BLaER1 (cell line): Measurements from ENCODE around the gene PLXNA4.
A peak's percentile ranks its signal among the peaks of the same experiment; 100 is the strongest.

Experiments
- H3K27ac ChIP-seq: shearing (Covaris generic); formaldehyde crosslinking; 2 replicates; pipeline ENCODE4 v1.8.1; 2022
- H3K27me3 ChIP-seq: shearing (Covaris generic); formaldehyde crosslinking; 2 replicates; pipeline ENCODE4 v1.8.1; 2022
- H3K36me3 ChIP-seq: shearing (Covaris generic); formaldehyde crosslinking; 2 replicates; pipeline ENCODE4 v1.8.1; 2022
- H3K4me1 ChIP-seq: shearing (Covaris generic); formaldehyde crosslinking; 2 replicates; pipeline ENCODE4 v1.8.1; 2022
- H3K4me2 ChIP-seq: shearing (Covaris generic); formaldehyde crosslinking; 2 replicates; pipeline ENCODE4 v1.8.1; 2022
- H3K4me3 ChIP-seq: shearing (Covaris generic); formaldehyde crosslinking; 2 replicates; pipeline ENCODE4 v1.8.1; 2022
- H3K9ac ChIP-seq: shearing (Covaris generic); formaldehyde crosslinking; 2 replicates; pipeline ENCODE4 v1.8.1; 2022
- H3K9me3 ChIP-seq: shearing (Covaris generic); formaldehyde crosslinking; 2 replicates; pipeline ENCODE4 v1.8.1; 2022
- H4K20me1 ChIP-seq: shearing (Covaris generic); formaldehyde crosslinking; 2 replicates; pipeline ENCODE4 v1.8.1; 2022
- Cebpa-rat ChIP-seq: shearing (Covaris generic); IDR thresholded peaks from 2 replicates; pipeline ENCODE4 v1.8.1; 2022

PLXNA4 gene

DNA sequence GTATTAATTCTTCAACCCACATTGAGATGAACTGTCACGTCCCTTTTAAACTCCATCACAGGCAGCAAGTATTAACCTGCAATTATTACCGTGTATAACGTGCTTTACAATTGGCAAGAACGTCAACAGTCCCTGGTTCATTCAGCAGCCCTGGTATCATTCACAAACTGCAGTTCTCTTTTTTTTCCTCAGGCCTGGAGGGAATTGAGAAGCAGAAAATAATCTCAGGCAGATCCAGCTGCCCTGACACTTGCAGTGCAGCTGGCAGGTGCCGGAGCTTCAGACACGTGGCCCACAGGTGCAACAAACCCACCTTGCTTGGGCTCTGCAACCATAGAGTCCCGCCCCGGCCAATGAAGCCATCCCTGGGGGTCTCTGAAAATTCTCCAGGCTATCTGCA is 137.3 kb downstream of the PLXNA4 start:
- no peak overlapping the region for H3K4me3 ChIP-seq
- H4K20me1 ChIP-seq: no peaks in the 10 kb centered on the region
- peak overlapping the region; percentile 83 for H3K4me2 ChIP-seq
- H3K9me3 ChIP-seq: no peaks in the 10 kb centered on the region
- H3K27me3 ChIP-seq: no peaks in the 10 kb centered on the region
- no peak for TF ChIP-seq Cebpa-rat
- peaks cover 79% of the 10 kb centered on the region for H3K4me1 ChIP-seq
- no peak overlapping the region for H3K27ac ChIP-seq
- H3K9ac ChIP-seq: no peak overlapping the region
- H3K36me3 ChIP-seq: no peaks in the 10 kb centered on the region

DNA sequence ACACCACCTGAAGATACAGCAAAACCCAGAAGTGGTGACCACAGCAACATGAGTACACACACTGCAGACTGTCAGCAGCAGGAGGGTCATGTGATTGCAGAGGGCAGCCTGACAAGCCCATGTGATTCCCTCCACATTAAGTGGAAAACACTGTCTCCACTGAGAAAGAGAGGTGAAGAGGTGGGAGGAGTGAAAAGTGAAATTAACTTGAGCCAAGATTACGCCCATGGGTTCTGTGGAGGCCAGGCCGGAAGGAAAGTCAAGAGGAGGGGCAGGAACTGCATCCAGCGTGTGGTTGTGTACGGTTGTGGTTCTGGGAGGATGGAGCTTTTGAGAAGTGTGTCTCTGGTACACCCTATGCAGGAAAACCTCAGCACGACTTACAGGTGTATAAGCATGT is 138.5 kb downstream of the PLXNA4 start:
- Histone ChIP-seq H3K27me3 (no peaks in the 10 kb centered on the region), H3K27ac (0 out of 2 replicates have a peak overlapping the region, but pooled peaks have one; percentile 27), H4K20me1 (no peaks in the 10 kb centered on the region), H3K4me3 (peak overlapping the region; percentile 17; the same call in 1 of the 2 replicates), H3K9me3 (no peaks in the 10 kb centered on the region), H3K4me1 (peaks cover 91% of the 10 kb centered on the region), H3K36me3 (no peaks in the 10 kb centered on the region), H3K4me2 (peak overlapping the region; percentile 83), H3K9ac (0 out of 2 replicates have a peak overlapping the region, but pooled peaks have one; percentile 17)
- TF ChIP-seq Cebpa-rat: no peak

DNA sequence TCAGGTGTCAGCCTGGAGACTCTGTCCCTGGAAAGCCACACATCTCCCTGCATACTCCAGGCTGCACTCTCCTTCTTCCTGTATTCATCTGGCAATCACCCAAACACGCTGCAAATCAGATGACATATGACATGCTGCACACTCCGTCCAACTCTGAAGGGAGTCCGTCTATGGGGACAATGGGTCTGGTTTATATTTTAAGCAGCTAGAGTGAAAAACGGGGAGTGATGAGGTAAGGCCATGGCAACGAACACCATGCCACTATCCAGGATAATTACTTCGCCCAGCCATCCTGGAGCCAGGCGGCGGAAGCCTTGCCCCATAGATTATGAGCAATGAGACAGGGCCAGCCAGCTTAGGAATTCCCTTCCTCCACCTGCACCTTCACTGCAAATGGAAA is 140.1 kb downstream of the PLXNA4 start:
- Histone ChIP-seq H3K4me3 (peak overlapping the region; percentile 57; the same call in 1 of the 2 replicates), H3K4me1 (peaks cover 95% of the 10 kb centered on the region), H3K4me2 (peak overlapping the region; percentile 83), H3K9ac (peak overlapping the region; percentile 38; the same call in 1 of the 2 replicates), H3K36me3 (no peaks in the 10 kb centered on the region), H3K27me3 (no peaks in the 10 kb centered on the region), H4K20me1 (no peaks in the 10 kb centered on the region), H3K9me3 (no peaks in the 10 kb centered on the region), H3K27ac (peak overlapping the region; percentile 85)
- no peak for TF ChIP-seq Cebpa-rat

GRCh38 chr7:132435016-132435990 is 141.0 kb downstream of the PLXNA4 start:
- Histone ChIP-seq H3K36me3 (no peaks in the 10 kb centered on the region), H3K4me3 (peak overlapping the region; percentile 57), H4K20me1 (no peaks in the 10 kb centered on the region), H3K4me1 (peaks cover 100% of the 10 kb centered on the region), H3K27me3 (no peaks in the 10 kb centered on the region), H3K9me3 (no peaks in the 10 kb centered on the region), H3K9ac (peak overlapping the region; percentile 38), H3K4me2 (peak overlapping the region; percentile 83), H3K27ac (peak overlapping the region; percentile 85)
- no peak for TF ChIP-seq Cebpa-rat

- no peaks in the 10 kb centered on the region for H3K9me3 ChIP-seq
- no peaks in the 10 kb centered on the region for H3K27me3 ChIP-seq
- H4K20me1 ChIP-seq: no peaks in the 10 kb centered on the region
- peak overlapping the region; percentile 85 for H3K27ac ChIP-seq
- peak overlapping the region; percentile 83 for H3K4me2 ChIP-seq
- H3K9ac ChIP-seq: no peak overlapping the region
- H3K4me1 ChIP-seq: peaks cover 100% of the 10 kb centered on the region
- peak overlapping the region; percentile 6; the same call in 1 of the 2 replicates for H3K4me3 ChIP-seq
- H3K36me3 ChIP-seq: no peaks in the 10 kb centered on the region
- TF ChIP-seq Cebpa-rat: no peak
Measured at GRCh38 chr7:132434041-132434440, 142.2 kb downstream of the PLXNA4 start.

DNA sequence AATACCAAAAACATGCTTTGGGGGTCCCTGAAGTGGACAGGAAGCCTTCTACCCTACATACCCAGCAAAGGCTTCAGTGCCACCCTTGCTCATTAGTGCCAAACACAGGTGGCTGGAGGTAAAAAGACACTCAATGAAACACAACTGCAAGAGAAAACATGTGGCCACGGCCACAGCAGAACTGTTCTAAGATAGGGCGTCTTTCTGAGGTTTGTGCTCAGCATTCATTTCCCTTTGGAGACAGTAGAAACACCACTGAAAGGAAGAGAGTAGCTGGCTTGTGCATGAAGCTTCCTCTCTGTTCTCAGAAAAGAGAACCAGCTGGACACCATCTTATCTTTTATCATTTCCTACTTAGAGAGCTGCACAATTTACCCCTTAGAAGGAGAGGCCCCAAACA is 143.0 kb downstream of the PLXNA4 start:
- peak overlapping the region; percentile 23; the same call in 1 of the 2 replicates for H3K9ac ChIP-seq
- no peak overlapping the region for H3K4me3 ChIP-seq
- no peaks in the 10 kb centered on the region for H3K27me3 ChIP-seq
- peaks cover 100% of the 10 kb centered on the region for H3K4me1 ChIP-seq
- no peaks in the 10 kb centered on the region for H3K36me3 ChIP-seq
- no peak for TF ChIP-seq Cebpa-rat
- no peaks in the 10 kb centered on the region for H3K9me3 ChIP-seq
- peak overlapping the region; percentile 83 for H3K4me2 ChIP-seq
- H3K27ac ChIP-seq: peak overlapping the region; percentile 85
- no peaks in the 10 kb centered on the region for H4K20me1 ChIP-seq

DNA sequence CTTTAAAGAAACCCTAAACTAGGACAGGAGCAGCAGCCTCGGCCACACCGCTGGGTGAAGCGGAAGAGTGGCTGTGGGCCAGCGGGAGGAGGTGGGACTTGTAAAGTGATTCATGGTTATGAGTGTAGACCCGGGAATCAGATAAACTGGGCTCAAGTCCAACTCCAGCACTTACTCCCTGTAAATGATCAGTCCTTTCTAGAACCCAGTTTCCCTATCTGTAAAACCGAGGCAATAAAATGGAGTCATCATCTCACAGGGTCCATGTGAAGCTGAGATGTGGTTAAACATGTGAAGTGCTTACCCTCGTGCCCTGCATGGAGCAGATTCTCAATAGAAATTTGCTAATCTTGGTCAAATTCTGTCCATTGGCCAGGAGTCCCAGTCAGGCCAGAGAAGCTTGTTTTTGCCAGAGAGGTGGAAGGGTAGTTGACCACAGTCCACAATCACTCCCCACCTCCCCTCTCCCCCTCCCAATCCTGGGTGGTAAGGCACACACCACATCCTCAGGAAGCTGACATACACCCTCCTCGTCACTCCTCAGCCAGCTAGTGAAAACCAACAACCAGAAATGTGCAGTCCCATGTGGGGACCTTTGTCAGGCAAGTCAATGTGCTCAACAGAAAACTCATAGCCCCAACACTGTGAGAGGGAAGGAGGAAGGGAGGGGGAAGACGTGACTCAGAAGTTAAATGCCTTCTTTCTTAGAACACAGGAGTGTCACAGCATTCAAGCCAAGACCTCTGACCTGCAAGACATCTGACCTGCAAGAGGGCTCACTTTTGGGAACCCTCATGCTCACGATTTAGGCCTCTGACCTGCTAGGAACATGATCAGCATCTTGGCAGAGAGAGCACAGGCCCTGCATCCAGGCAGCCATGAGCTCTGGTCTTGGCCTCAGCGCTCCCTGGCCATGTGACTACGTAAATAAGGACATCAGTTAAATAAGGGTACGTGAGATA is 145.1 kb downstream of the PLXNA4 start:
- Histone ChIP-seq H3K27me3 (no peaks in the 10 kb centered on the region), H3K9ac (peak overlapping the region; percentile 63; the same call in 1 of the 2 replicates), H3K4me2 (peak overlapping the region; percentile 83), H3K9me3 (no peaks in the 10 kb centered on the region), H3K4me1 (peaks cover 100% of the 10 kb centered on the region), H3K36me3 (no peaks in the 10 kb centered on the region), H3K4me3 (no peak overlapping the region), H3K27ac (peak overlapping the region; percentile 82), H4K20me1 (no peaks in the 10 kb centered on the region)
- no peak for TF ChIP-seq Cebpa-rat

GRCh38 chr7:132430041-132430855 is 146.0 kb downstream of the PLXNA4 start:
- H3K27ac ChIP-seq: peak overlapping the region; percentile 82

More at GRCh38 chr7:132430041-132430855, 146.0 kb downstream of the PLXNA4 start:
- TF ChIP-seq Cebpa-rat: no peak
- no peaks in the 10 kb centered on the region for H3K36me3 ChIP-seq
- H3K4me1 ChIP-seq: peaks cover 100% of the 10 kb centered on the region
- H3K9me3 ChIP-seq: no peaks in the 10 kb centered on the region
- H3K9ac ChIP-seq: no peak overlapping the region
- H3K27me3 ChIP-seq: no peaks in the 10 kb centered on the region
- peak overlapping the region; percentile 83 for H3K4me2 ChIP-seq
- no peaks in the 10 kb centered on the region for H4K20me1 ChIP-seq
- no peak overlapping the region for H3K4me3 ChIP-seq
